Body of pancreas (tissue), 4 donors: ENCODE measurements around the gene SLC9A6. TPM values are rescaled to one million over a fixed set of nuclear protein-coding genes. Genes with fewer than 3 reads are reported as not detected.
"Not testable (repeated sequence)": the region's sequence is repeated elsewhere in the genome, so short reads cannot be mapped to it uniquely, and the experiment has no call there.

ENCODE experiments used
- ATAC-seq: fragments of 150-250 bp; one replicate; pipeline ENCODE4 v1.9.1; 2016
- DNase-seq, 4 donors: peaks; one replicate each; pipeline ENCODE4 v3.0.0-alpha.2; 2019
- H3K27ac ChIP-seq, 4 donors: fragments of 200-600 bp; sonication (generic); 1 replicate in 3 of 4; 2 replicates in 1 of 4; pipeline versions ENCODE4 v1.5.1 to v1.6.1; 2016 to 2019; ENCODE audit warnings: mild to moderate bottlenecking in 1 of 4, mixed read lengths in 1 of 4, moderate library complexity in 1 of 4
- H3K27me3 ChIP-seq, 2 donors: fragments of 200-600 bp; sonication (generic); one replicate each; pipeline ENCODE4 v1.6.0; 2016; ENCODE audit warnings: mild to moderate bottlenecking in 1 of 2
- H3K36me3 ChIP-seq, 2 donors: fragments of 200-600 bp; sonication (generic); replicated peaks in 1 of 2; 2 replicates each; pipeline ENCODE4 v1.5.1; 2016; ENCODE audit warnings: low read depth in 2 of 2; ENCODE audit not compliant: insufficient read depth in 1 of 2
- H3K4me1 ChIP-seq: fragments of 200-600 bp; sonication (generic); one replicate; pipeline ENCODE4 v1.6.0; 2016
- H3K4me3 ChIP-seq, 2 donors: fragments of 200-600 bp; sonication (generic); 1 replicate in 1 of 2; 2 replicates in 1 of 2; pipeline ENCODE4 v1.5.1; 2016 to 2019
- H3K9me3 ChIP-seq, 3 donors: fragments of 200-600 bp; sonication (generic); 1 replicate in 2 of 3; 2 replicates in 1 of 3; pipeline ENCODE4 v1.5.1; 2016
- CTCF ChIP-seq, 7 experiments: fragments of 450-650 bp in 4 of 7; fragments of 200-600 bp in 3 of 7; sonication (generic) in 3 of 7; IDR thresholded peaks; one replicate each; pipeline ENCODE4 v1.5.1; 2016 to 2019; ENCODE audit warnings: antibody characterized with exemption in 7 of 7
- POLR2A ChIP-seq, 3 donors: fragments of 450-650 bp; IDR thresholded peaks; one replicate each; pipeline ENCODE4 v1.6.1; 2016; ENCODE audit warnings: antibody characterized with exemption in 3 of 3, mild to moderate bottlenecking in 2 of 3
- WGBS, 2 donors: methylation state at CpG; one replicate each; pipeline ENCODE4 v1.1.5; 2017; 5-methylcytosine and 5-hydroxymethylcytosine counted together
- intact Hi-C: fragments of 100-400 bp; cut with DNase I; formaldehyde crosslinking; loops from one replicate; pipeline ENCODE4 v1.15.1; 2023
- total RNA-seq, 2 donors: library from RNA; depleted of rRNA; stranded (reverse); fragments of >200 nt; gene quantifications; one replicate each; pipeline ENCODE4 v1.1.0, GENCODE V29; 2016

SLC9A6 gene
- total RNA-seq, 2 donors from 2014 or later = 1.6 to 6.2 TPM

- WGBS, 2 donors = 55 to 60% methylated on average over 5 of the region's 5 CpGs
- H3K27ac ChIP-seq = no peak overlapping the region
- no peaks in the 10 kb centered on the region for H3K27me3 ChIP-seq
- DNase-seq (no peak), ATAC-seq (no peak)
- intact Hi-C loops = no loop called here
- no peak overlapping the region for H3K4me3 ChIP-seq
- no peaks in the 10 kb centered on the region for H3K36me3 ChIP-seq
- H3K4me1 ChIP-seq = no peaks in the 10 kb centered on the region
- TF ChIP-seq CTCF (IDR thresholded peaks at IDR 0.05) = no peak
- no peak for TF ChIP-seq POLR2A (IDR thresholded peaks at IDR 0.05)
- no peaks in the 10 kb centered on the region for H3K9me3 ChIP-seq
Observed at GRCh38 chrX:136067097-136067496, 81.9 kb downstream of the SLC9A6 start.

GRCh38 chrX:136067966-136068365 lies 82.7 kb downstream of the SLC9A6 start:
- DNase-seq (no peak), ATAC-seq (no peak)
- intact Hi-C loops = no loop called here
- H3K4me3 ChIP-seq = no peak overlapping the region
- no peaks in the 10 kb centered on the region for H3K9me3 ChIP-seq
- no peaks in the 10 kb centered on the region for H3K4me1 ChIP-seq
- no peaks in the 10 kb centered on the region for H3K36me3 ChIP-seq
- H3K27me3 ChIP-seq = no peaks in the 10 kb centered on the region
- H3K27ac ChIP-seq = no peak overlapping the region
- 21 to 46% methylated on average over 3 to 7 of the region's 7 CpGs for WGBS, 2 donors
- no peak for TF ChIP-seq POLR2A (IDR thresholded peaks at IDR 0.05)
- TF ChIP-seq CTCF (IDR thresholded peaks at IDR 0.05) = no peak

- no peak for TF ChIP-seq CTCF (IDR thresholded peaks at IDR 0.05)
- no peak for TF ChIP-seq POLR2A (IDR thresholded peaks at IDR 0.05)
- Histone ChIP-seq H3K4me3 (no peak overlapping the region), H3K27ac (no peak overlapping the region), H3K36me3 (no peaks in the 10 kb centered on the region), H3K4me1 (no peaks in the 10 kb centered on the region), H3K27me3 (no peaks in the 10 kb centered on the region), H3K9me3 (no peaks in the 10 kb centered on the region)
- ATAC-seq = no peak
- 23 to 35% methylated on average over 5 of the region's 5 CpGs for WGBS, 2 donors
- intact Hi-C loops = no loop called here
- no peak for DNase-seq
Observed at GRCh38 chrX:136076942-136077341, 91.7 kb downstream of the SLC9A6 start.

GRCh38 chrX:136080766-136081165 lies 95.5 kb downstream of the SLC9A6 start:
- no peak for TF ChIP-seq POLR2A (IDR thresholded peaks at IDR 0.05)
- TF ChIP-seq CTCF (IDR thresholded peaks at IDR 0.05) = no peak
- ATAC-seq (no peak), DNase-seq (no peak)
- Histone ChIP-seq H3K36me3 (no peaks in the 10 kb centered on the region), H3K27ac (no peak overlapping the region), H3K4me1 (no peaks in the 10 kb centered on the region), H3K9me3 (no peaks in the 10 kb centered on the region), H3K4me3 (no peak overlapping the region), H3K27me3 (no peaks in the 10 kb centered on the region)
- intact Hi-C loops = no loop called here

- intact Hi-C loops = no loop called here
- no peak overlapping the region for H3K27ac ChIP-seq
- WGBS, 2 donors = 70 to 83% methylated on average over 2 of the region's 2 CpGs
- DNase-seq (no peak), ATAC-seq (no peak)
- no peaks in the 10 kb centered on the region for H3K4me1 ChIP-seq
- no peak for TF ChIP-seq POLR2A (IDR thresholded peaks at IDR 0.05)
- no peak for TF ChIP-seq CTCF (IDR thresholded peaks at IDR 0.05)
- H3K4me3 ChIP-seq = no peak overlapping the region
- no peaks in the 10 kb centered on the region for H3K9me3 ChIP-seq
- H3K36me3 ChIP-seq = no peaks in the 10 kb centered on the region
- H3K27me3 ChIP-seq = no peaks in the 10 kb centered on the region
Observed at GRCh38 chrX:136086521-136086920, 101.3 kb downstream of the SLC9A6 start.

- H3K27me3 ChIP-seq, ATAC-seq, H3K27ac ChIP-seq, H3K36me3 ChIP-seq, DNase-seq, intact Hi-C loops, H3K4me1 ChIP-seq, H3K4me3 ChIP-seq, H3K9me3 ChIP-seq: not testable (repeated sequence)
- 80% methylated on average over 4 of the region's 6 CpGs; no CpG with 5 or more reads in 1 of the 2 donors for WGBS, 2 donors
Observed at GRCh38 chrX:136091898-136092297, 106.7 kb downstream of the SLC9A6 start.
